IPS-20b (cell line): ENCODE data around the gene RIMBP2.
"Not testable (repeated sequence)": the region's sequence is repeated elsewhere in the genome, so short reads cannot be mapped to it uniquely, and the experiment has no call there.

Experiments
- H3K27ac ChIP-seq: one replicate; pipeline ENCODE4 v1.5.1; 2013; ENCODE audit warnings: low read length
- H3K27me3 ChIP-seq: 2 replicates; pipeline ENCODE4 v1.6.1; 2013; ENCODE audit warnings: mild to moderate bottlenecking, low read length, inconsistent platforms; ENCODE audit not compliant: insufficient read depth
- H3K36me3 ChIP-seq: 2 replicates; pipeline ENCODE4 v1.6.1; 2013; ENCODE audit warnings: low read depth, mild to moderate bottlenecking, inconsistent platforms, low read length, moderate library complexity; ENCODE audit not compliant: insufficient read depth
- H3K4me1 ChIP-seq: 2 replicates; pipeline ENCODE4 v1.6.1; 2013; ENCODE audit warnings: mild to moderate bottlenecking, control low read depth, inconsistent platforms, low read length, moderate library complexity; ENCODE audit not compliant: insufficient read depth
- H3K4me3 ChIP-seq: 2 replicates; pipeline ENCODE4 v1.5.1; 2013; ENCODE audit warnings: mild to moderate bottlenecking, low read length, inconsistent platforms
- H3K9ac ChIP-seq: 2 replicates; pipeline ENCODE4 v1.6.1; 2013; ENCODE audit warnings: low read depth, mild to moderate bottlenecking, inconsistent platforms, low read length, moderate library complexity
- H3K9me3 ChIP-seq: 2 replicates; pipeline ENCODE4 v1.6.1; 2013; ENCODE audit warnings: mild to moderate bottlenecking, low read depth, low read length, inconsistent platforms; ENCODE audit not compliant: insufficient read depth

RIMBP2 gene

GRCh38 chr12:130715998-130716968 is at the start of gene RIMBP2:
TSS of gene RIMBP2 (minus strand) at chr12:130716299. CDS start at chr12:130479013, 237,286 bp downstream.
- no peak within 1 kb of the TSS for H3K27ac ChIP-seq
- no peak within 1 kb of the TSS for H3K9ac ChIP-seq
- peaks cover 80% of the 10 kb centered on the region for H3K27me3 ChIP-seq
- no peaks in the 10 kb centered on the region; the same call in 1 of the 2 replicates for H3K9me3 ChIP-seq
- peak within 1 kb of the TSS; percentile 78 for H3K4me3 ChIP-seq
- peaks cover 9% of the 10 kb centered on the region; the same call in 1 of the 2 replicates for H3K4me1 ChIP-seq
- no peaks in the 10 kb centered on the region for H3K36me3 ChIP-seq

DNA sequence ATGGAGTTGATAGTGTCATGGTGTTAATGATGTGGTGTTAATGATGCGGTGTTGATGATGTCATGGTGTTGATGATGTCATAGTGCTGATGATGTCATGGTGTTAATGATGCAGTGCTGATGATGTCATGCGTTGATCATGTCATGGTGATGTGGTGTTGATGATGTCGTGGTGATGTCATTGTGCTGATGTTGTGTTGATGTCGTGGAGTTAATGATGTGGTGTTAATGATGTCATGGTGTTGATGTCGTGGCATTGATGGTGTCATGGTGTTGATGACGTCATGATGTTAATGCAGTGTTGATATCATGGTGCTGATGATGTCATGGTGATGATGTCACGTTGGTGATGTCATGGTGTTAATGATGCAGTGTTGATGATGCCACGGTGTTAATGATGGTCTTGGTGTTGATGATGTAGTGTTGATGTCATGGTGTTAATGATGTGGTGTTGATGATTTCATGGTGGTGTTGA is 49.1 kb upstream of the RIMBP2 start:
- Histone ChIP-seq H3K27me3 (peaks cover 5% of the 10 kb centered on the region; the same call in 1 of the 2 replicates), H3K27ac (no peak overlapping the region), H3K36me3 (no peaks in the 10 kb centered on the region), H3K4me3 (no peak overlapping the region), H3K9me3 (peaks cover 12% of the 10 kb centered on the region; the same call in 1 of the 2 replicates), H3K9ac (no peak overlapping the region), H3K4me1 (no peaks in the 10 kb centered on the region)

DNA sequence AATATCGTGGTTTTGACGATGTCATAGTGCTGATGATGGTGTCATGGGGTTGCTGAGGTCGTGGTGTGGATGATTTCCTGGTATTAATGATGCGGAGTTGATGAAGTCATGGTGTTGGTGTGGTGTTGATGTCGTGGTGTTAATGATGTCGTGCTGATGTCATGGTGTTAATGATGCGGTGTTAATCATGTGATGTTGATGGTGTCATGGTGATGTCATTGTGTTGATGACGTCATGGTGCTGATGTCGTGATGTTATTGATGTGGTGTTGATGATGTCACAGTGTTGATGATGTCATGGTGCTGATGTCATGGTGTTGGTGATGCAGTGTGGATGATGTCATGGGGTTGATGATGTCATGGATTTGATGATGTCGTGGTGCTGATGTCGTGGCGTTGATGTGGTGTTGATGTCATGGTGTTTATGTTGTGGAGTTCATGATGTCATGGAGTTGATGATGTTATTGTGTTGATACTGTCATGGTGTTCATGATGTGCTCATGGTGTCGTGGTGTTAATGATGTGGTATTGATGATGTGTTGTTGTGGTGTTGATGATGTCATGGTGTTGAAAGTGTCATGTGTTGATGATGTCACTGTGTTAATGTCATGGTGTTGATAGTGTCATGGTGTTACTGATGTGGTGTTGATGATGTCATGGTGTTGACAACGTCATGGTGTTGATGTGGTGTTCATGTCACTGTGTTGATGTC is 48.5 kb upstream of the RIMBP2 start:
- H3K36me3 ChIP-seq: no peaks in the 10 kb centered on the region
- H3K27ac ChIP-seq: no peak overlapping the region
- no peak overlapping the region for H3K4me3 ChIP-seq
- H3K27me3 ChIP-seq: peaks cover 5% of the 10 kb centered on the region; the same call in 1 of the 2 replicates
- H3K9me3 ChIP-seq: peaks cover 12% of the 10 kb centered on the region; the same call in 1 of the 2 replicates
- no peak overlapping the region for H3K9ac ChIP-seq
- H3K4me1 ChIP-seq: no peaks in the 10 kb centered on the region

- H3K27me3 ChIP-seq: peaks cover 5% of the 10 kb centered on the region; the same call in 1 of the 2 replicates
- H3K27ac ChIP-seq: no peak overlapping the region
- H3K4me3 ChIP-seq: no peak overlapping the region
- H3K4me1 ChIP-seq: no peaks in the 10 kb centered on the region
- H3K9me3 ChIP-seq: peaks cover 12% of the 10 kb centered on the region; the same call in 1 of the 2 replicates
- H3K9ac ChIP-seq: no peak overlapping the region
- no peaks in the 10 kb centered on the region for H3K36me3 ChIP-seq
These were observed 48.0 kb upstream of the RIMBP2 start for GRCh38 chr12:130764073-130764472.

DNA sequence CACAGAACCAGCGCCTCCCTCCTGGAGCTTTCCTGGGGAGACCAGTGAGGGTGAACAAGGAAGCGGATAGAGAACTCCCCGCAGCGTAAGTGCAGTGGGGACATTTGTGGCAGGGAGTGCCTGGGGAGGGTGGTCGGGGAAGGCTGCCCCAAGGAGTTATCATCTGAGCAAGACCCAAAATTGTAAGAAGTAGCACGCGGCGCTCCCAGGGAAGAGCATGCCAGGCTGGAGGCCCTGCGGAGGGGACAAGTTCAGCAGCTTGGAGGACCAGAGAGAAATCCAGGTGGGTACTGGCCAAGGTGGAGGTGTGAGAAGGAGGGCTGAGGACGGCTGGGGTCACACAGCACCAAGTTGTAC is 46.2 kb upstream of the RIMBP2 start:
- Histone ChIP-seq H3K36me3 (no peaks in the 10 kb centered on the region), H3K9ac (no peak overlapping the region), H3K4me1 (no peaks in the 10 kb centered on the region), H3K9me3 (peaks cover 12% of the 10 kb centered on the region; the same call in 1 of the 2 replicates), H3K4me3 (no peak overlapping the region), H3K27me3 (peaks cover 5% of the 10 kb centered on the region; the same call in 1 of the 2 replicates), H3K27ac (no peak overlapping the region)

DNA sequence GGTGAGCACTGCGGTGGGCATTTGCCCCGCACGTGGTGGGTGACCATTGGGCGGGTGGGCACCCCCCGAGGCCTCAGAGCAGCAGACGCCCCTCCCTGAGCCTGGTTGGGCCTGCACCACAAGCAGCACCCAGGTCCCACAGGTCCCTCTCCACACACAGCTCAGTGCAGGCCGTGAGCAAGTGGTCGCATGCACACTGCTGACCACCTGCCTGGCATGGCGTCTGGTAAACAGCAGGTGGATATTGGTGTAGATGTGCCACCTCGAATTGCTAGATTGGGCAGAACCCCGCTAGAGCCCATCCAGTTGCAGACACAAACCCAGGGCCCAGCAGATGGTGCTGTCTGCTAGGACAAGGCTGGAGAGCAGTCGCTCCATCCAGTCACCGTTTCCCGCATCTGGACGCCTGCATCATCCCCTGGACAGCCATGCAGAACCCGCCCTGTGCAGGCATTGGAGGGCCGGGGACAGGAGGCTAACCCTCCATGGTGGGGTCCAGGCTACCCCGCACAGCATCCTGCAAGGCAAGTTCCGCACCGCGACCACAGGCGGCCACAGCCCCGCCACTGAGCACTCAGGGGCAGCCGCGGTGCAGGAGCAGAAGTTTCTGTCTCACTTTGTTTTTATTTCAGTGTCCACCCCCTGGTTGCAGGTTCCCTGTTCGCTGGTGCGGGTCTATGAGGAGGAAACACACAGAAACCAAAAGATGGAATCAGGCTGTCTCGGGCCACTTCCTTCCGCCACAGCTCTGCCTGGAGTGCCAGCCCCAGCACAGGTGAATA is 45.6 kb upstream of the RIMBP2 start:
- Histone ChIP-seq H3K9me3 (peaks cover 12% of the 10 kb centered on the region; the same call in 1 of the 2 replicates), H3K4me3 (no peak overlapping the region), H3K27ac (no peak overlapping the region), H3K4me1 (no peaks in the 10 kb centered on the region), H3K27me3 (peaks cover 5% of the 10 kb centered on the region; the same call in 1 of the 2 replicates), H3K36me3 (no peaks in the 10 kb centered on the region), H3K9ac (no peak overlapping the region)

DNA sequence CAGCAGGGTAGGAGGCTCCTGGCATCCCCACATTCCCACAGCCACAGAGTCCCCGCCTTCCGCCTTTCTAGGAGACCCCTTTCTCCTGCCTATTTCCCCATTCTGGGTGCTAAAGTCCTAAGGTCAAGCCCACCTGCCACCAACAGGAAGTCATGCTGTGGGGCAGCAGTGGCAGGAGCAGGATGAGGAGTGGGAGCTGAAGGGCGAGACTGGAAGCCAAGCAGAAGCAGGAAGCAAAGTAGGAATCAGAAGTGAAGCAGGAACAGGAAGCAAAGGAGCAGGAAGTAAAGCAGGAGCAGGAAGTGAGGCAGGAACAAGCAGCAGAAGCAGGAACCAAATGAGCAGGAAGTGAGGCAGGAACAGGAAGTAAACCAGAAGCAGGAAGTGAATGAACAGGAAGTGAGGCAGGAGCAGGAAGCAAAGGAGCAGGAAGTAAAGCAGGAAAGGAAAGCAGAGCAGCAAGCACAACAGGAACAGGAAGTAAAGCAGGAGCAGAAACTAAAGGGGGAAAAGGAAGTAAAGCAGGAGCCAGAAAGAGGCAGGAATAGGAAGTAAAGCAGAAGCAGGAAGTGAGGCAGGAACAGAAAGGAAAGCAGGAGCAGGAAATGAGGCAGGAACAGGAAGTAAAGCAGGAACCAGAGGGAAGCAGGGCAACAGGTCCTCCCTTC is 38.3 kb upstream of the RIMBP2 start:
- no peak overlapping the region for H3K9ac ChIP-seq
- H3K27ac ChIP-seq: no peak overlapping the region
- no peaks in the 10 kb centered on the region for H3K4me1 ChIP-seq
- H3K4me3 ChIP-seq: no peak overlapping the region
- no peaks in the 10 kb centered on the region for H3K9me3 ChIP-seq
- no peaks in the 10 kb centered on the region for H3K27me3 ChIP-seq
- no peaks in the 10 kb centered on the region for H3K36me3 ChIP-seq

GRCh38 chr12:130752692-130753230 is 36.7 kb upstream of the RIMBP2 start:
- no peaks in the 10 kb centered on the region for H3K27me3 ChIP-seq
- H3K27ac ChIP-seq: no peak overlapping the region
- no peak overlapping the region for H3K9ac ChIP-seq
- H3K9me3 ChIP-seq: no peaks in the 10 kb centered on the region
- no peaks in the 10 kb centered on the region for H3K4me1 ChIP-seq
- no peaks in the 10 kb centered on the region for H3K36me3 ChIP-seq
- no peak overlapping the region for H3K4me3 ChIP-seq

DNA sequence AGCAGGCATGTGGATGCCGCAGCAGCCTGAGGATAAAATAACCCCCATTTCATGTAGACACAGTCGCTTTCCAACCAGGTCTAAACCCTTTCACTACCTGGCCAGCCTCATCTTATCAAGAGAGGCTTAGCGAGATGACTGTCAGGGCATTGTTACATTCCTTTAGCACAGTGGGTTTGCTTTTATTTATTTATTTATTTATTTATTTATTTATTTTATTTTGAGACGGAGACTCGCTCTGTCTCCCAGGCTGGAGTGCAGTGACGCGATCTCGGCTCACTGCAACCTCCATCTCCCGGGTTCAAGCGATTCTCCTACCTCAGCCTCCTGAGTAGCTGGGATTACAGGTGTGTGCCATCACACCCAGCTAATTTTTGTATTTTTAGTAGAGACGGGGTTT is 35.9 kb upstream of the RIMBP2 start:
- H3K9ac ChIP-seq, H3K4me1 ChIP-seq, H3K36me3 ChIP-seq, H3K27ac ChIP-seq, H3K9me3 ChIP-seq, H3K4me3 ChIP-seq, H3K27me3 ChIP-seq: not testable (repeated sequence)

GRCh38 chr12:130748786-130749185 is 32.7 kb upstream of the RIMBP2 start:
- no peaks in the 10 kb centered on the region for H3K27me3 ChIP-seq
- no peak overlapping the region for H3K4me3 ChIP-seq
- no peak overlapping the region for H3K9ac ChIP-seq
- H3K4me1 ChIP-seq: no peaks in the 10 kb centered on the region
- no peaks in the 10 kb centered on the region for H3K9me3 ChIP-seq
- no peak overlapping the region for H3K27ac ChIP-seq
- H3K36me3 ChIP-seq: no peaks in the 10 kb centered on the region
